ENCODE data around the gene GPR107.

The GPR107 gene

GRCh38 chr9:130171226-130172148 lies 117.8 kb downstream of the GPR107 start:
- DNase-seq = no peak

DNA sequence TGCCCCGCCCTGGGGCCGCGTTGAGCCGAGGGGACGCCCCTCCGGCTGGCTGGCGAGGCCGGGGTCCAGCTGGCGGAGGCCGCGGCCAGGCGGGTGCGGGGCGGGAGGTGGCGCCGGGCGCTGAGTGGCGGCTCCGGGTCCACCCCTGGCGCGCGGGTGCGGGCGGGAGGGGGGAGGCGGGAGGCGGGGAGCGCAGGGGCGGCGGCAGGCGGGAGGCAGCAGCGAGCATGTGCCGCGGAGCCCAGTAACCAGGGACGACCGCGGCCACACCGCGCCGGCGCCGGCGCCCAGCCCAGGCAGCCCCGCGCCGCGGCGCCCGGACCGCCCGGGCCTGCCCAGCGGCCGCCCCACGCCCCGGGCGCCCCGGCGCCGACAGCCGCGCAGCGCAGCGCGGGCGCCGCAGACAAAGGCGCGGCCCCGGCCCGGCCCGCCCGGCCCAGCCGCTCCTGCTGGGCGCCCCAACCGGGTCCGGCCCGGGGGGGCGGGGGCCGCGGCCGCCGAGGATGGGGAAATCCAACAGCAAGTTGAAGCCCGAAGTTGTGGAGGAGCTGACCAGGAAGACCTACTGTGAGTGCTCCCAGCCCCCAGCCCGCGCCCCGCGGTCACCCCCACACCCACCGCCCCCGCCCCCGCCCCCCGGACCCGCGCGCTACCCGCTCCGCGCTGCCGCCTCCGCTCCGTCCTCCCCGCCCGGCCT lies 118.6 kb downstream of the GPR107 start, which contains the start of gene NCS1:
Gene NCS1 (plus strand): TSS at position 244 of the 697 bp plus-strand sequence. CDS start 260 bp downstream, at position 504.
- DNase-seq = peak; percentile 11

DNA sequence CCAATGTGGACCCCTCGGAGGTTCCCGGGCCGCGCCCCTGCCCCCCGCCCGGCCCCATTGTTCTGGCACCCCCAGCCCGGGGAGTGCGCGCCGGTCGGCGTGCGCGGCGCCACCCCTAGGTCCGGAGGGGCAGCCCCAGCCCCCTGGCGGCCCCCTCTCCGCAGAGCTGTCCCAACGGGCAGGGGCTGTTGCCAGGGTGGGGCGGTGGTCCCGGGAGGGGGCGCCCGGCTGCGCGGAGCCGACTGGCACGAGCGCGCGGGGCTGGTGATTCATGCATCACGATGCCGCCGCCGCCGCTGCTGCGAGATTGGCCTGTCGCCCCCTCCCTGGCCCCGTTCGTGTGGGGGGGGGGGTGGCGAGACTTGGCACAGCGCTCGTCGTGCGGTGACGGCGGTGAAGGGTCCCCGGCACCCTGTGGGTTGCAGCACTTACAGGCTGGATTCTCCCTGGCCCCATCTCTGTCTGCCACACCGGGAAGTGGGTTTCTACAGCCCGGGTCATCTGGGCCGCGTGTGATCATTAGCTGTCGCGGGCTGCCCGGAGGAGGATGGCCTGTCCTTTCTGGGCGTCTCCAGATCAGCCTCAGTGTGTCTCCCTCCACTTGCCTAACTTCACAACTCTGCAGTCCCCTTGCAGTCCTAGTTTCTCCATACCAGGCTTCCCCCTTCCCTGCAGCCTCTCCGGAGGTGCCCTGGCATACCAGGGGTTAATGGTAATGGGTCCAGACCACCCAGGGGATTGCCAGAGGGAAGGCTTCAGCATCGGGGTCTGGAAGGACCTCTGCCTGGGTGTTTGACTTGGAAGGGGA lies 119.4 kb downstream of the GPR107 start:
- peak; percentile 4 for DNase-seq

DNA sequence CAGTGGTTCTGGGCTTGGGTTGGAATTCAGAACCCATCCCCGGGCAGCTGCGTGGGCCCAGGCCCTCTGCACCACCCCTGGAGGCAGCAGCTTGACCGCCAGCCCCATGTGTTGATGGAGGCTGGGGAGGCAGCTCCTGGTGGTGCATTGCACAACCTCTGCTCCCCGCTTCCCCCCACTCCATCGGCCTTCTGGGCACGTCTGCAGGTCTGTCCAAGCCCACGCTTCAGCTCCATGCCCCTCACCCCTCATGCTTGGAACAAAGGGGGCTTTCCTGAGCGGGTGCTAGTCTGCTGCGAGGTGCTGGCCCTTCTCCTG lies 119.9 kb downstream of the GPR107 start:
- no peak for DNase-seq

DNA sequence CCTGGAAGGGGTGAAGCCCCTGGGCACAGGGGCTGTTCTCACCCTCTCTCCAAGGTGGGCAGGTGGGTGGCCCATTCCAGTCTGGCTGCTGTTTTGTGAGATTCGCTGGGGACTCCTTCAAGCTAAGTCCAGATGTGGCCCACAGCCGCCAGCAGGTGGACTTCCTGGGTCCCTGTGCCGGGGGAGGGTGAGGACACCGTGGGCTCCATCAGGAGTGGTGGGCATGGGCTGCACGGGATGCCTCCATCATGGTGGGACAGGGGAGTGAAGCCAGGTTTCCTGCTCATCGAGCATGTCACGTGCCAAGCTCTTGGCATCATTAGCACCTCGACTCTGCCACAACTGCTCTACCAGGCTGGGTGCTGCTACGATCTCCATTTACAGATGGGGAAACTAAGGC lies 120.3 kb downstream of the GPR107 start:
- DNase-seq = no peak

DNA sequence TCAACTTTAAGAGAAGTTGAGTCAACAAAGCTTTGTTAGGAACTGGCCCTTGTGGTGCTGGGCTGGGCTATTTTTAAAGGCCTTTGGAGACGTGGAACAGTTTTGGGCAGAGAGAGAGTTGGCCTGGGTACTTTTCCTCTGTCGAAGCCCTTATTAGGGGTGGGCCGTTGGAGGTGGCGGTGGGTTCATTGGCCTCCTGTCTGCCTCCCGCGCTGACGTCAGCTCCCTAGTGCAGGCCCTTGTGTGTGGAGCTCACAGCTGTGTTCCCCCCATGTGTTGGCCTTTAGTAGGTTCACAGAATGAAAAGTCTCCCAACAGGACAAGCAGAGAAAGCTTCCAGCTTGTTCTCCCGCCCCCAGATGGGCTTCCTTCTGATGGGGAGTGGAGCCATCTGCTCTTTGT lies 121.2 kb downstream of the GPR107 start:
- no peak for DNase-seq

DNA sequence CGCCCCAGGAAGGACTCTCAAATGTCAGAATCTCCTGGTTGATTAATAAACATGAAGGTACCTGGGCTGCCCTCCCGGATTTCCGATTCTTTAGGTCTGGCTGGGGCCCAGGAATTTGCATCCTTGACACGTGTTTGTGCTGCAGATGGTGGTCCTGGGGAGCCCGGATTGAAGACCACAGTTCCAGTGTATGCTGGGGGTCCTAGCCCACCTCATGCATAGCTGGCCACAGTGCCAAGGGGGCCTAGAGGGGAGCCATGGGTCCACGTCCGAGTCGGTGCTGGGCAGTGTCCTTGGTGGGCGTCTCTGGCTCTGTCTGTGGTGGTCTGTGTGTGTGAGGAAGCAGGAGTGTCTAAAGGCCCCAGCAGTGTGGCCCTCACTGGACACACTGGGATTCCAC lies 121.6 kb downstream of the GPR107 start:
- DNase-seq = no peak

- no peak for DNase-seq
These were observed 123.1 kb downstream of the GPR107 start for GRCh38 chr9:130176760-130177159.

DNA sequence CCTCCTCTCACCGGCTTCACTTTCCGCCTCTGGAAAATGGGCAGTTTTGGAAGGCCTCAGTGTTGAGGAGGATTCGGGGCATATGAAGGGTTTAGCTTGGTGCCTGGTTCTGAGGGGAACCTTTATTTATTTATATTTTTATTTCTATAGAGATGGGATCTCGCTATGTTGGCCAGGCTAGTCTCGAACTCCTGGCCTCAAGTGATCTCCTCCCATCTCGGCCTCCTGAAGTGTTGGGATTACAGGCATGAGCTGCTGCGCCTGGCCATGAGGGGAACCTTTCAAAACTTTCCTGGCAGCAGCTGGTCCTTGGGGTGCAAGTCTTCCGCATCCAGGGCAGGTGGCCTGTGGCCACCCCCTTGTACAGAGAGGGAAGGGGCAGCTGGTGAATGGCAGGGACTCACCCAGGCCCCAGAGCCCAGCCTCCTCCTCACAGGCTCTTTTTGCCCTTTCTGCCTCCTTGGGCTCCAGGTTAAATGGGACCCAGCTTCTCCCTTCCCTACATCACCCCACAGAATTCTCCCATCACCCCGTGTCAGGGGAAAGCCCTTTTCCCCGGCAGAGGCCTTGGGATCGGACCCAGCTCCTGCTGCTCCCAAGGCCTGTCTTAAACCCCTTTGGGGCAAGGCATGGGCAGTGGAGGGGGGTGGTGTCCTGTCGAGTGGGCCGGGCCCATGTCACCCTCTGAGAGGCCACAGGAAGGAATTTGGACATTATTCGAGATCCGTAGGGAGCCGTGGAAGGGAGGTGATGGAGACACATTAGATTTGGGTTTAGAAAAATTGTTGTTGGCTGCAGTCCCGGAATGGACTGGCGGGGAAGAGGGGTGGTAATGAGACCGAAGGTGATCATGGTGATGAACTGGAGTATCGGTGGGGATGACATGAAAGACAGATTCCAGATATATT lies 124.4 kb downstream of the GPR107 start:
- DNase-seq = no peak

DNA sequence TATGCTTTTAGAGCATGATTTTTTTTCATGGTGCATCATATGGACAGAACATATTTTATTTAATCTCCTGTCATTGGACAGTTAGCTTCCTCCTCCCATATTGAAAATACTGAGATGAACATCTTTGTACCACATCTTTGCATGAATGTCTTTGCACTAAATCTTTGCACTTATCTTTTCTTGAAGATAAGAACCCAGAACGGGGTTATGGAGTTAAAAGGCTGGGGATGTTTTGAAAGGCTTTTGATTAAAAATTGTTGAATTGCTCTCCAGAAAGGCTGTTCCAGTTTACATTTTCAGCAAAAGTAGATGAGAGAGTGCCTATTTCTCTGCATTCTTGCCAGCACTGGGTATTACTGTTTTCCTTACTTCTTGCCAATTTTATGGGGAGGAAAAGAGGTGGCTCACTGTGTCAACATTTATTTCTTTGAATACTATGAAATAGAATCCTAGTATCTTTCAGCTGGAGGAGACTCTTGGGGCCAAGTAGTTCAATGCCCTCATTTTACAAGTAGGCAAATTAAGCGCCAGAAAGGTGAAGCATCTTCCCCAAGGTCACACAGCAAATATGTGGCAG lies 125.7 kb downstream of the GPR107 start:
- no peak for DNase-seq

DNA sequence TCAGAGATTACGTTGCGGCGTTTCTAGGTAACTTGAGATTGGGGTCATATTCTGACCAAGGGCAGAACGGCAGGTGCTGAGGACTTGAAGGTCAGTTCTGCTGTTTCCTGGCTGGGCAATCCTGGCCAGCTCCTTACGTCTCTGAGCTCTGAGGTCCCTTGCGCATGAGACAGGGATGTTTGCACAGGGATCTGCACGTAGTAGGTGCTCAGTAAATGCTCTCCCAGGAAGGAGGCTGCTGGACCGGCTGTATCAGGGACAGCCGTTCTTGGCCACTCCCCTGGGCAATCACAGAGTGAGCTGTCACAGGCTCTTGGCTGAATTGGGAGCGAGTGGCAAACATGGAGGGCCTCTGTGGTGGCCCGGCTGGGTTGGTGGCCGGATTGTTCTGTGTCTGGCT lies 126.8 kb downstream of the GPR107 start:
- DNase-seq = no peak

GRCh38 chr9:130181678-130182380 lies 128.1 kb downstream of the GPR107 start:
- no peak for DNase-seq

DNA sequence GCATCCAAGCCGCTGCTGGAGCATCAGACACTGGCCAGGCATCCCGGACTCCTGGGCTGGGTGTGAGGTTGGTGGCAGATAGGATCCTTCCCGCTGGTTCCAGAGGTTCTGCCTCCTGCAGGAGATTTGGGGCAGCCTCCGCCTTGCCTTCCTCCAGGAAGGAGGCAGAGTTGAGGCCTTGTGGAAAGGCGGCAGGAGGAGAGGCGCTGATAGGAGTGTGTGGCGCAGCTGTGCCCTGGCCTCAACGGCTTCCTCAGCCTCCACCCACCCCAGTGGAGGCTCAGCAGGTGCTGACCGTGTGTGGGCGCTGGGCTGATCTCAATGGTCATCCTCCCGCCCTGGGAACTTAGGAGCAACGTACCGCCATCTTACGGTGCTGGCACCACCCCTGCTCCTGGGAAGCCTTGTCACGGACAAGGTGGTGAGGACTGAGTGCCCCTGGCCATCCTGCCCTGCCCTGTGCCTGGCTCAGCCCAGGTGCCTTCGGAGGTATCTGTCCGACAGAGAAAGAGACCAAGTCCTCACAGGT lies 128.7 kb downstream of the GPR107 start:
- DNase-seq = no peak

DNA sequence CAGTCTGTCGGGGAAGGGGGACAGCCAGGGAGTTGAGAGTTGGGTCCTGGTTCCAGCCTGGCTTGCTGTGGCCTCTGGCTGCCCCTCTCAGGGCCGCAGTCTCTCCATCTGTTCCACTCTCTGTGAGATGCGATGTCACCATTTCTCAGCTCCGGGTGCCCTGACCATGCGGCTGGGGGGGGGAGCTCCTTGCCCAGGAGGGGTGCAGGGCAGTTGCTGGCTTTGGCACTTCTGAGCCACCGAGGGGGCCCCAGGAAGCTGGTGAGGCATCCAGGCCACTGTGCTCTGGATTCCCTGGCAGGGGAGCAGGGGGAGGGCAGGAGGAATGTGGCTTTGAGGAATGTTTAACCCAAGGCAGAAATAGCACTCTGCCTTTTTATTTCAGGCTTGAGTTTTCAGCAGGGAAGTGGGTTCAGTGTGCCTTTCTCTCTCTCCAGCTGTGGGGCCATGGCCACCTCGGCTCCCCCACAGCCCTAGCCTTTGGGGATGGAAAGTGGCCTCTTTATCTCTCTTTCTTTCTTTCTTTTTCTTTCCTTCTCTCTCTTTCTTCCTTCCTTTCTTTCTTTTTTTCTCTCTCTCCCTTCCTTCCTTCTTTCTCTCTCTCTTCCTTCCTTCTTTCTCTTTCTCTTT lies 129.5 kb downstream of the GPR107 start:
- no peak for DNase-seq

- DNase-seq = no peak
These were observed 131.3 kb downstream of the GPR107 start for GRCh38 chr9:130185017-130185416.

GRCh38 chr9:130185490-130186031 lies 131.9 kb downstream of the GPR107 start:
- no peak for DNase-seq

DNA sequence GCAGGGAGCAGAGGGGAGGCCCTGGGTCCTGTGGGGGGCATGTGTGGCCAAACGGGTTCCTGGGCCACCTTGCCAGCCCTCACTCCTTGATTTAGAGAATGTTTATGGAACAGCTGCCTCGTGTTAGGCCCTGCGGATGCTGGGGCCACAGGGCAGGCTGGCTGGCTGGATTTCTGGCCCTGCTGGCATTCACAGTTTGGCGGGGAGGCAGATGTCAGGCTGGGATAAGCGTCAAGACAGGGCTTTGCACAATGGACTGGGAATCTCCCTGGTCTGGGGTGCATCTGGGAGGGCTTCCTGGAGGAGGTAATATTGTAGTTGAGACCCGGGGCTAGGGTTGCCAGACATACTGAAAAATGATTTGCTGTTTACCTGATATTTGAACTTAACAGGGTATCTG lies 132.3 kb downstream of the GPR107 start:
- DNase-seq = no peak

DNA sequence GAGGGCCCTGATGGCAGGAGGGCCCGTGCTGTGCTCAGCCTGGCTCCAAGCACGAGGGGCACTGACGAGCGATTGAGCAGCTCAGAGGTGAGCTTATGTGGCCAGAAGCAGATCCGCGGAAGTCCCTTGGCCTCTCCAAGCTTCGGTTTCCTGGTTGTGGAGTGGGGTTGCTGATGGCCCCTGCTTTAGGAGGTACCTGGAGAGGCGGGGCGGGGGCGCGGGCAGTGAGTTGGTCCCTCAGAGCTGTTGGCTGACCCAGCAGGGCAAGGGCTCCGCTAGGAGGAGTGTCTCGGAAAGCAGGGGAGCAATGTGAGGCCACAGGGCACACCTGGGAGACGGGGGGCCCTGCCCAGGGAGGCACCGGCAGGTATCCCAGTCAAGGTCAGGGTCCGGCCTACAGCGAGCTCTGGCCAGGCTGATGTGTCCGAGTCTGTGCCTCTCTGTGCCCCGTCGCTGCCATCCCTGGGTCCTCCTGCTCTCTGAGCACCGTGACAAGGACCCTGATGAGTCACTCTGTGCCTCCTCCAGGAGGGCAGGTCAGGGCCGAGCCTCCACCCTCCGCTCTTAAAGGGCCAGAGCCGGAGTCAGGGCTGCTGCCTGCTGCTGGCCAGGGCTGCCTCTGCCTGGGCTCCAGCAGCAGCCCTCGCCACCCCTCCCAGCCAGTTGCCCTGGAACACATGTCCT lies 133.3 kb downstream of the GPR107 start:
- DNase-seq = no peak

- no peak for DNase-seq
These were observed 133.8 kb downstream of the GPR107 start for GRCh38 chr9:130187523-130187846.
